ENCODE measurements around the gene SFTA2. TPM values are rescaled to one million over a fixed set of nuclear protein-coding genes. Genes with fewer than 3 reads are reported as not detected.
"Not testable (repeated sequence)": the region's sequence is repeated elsewhere in the genome, so short reads cannot be mapped to it uniquely, and the experiment has no call there.

SFTA2 gene
- total RNA-seq, 4 donors from 2014 or later: not detected

- ATAC-seq: peak; percentile 95 to 99
- Histone ChIP-seq H3K4me3 (no peak overlapping the region), H3K4me1 (peaks cover 8 to 20% of the 10 kb centered on the region in 2 donors), H3K9me3 (peaks cover 0 to 5% (median 0%) of the 10 kb centered on the region in 3 donors), H3K27ac (peak overlapping the region; percentile 65 to 90 (median 79)), H3K27me3 (no peaks in the 10 kb centered on the region), H3K36me3 (peaks cover 0 to 23% of the 10 kb centered on the region in 2 donors)
- no peak for TF ChIP-seq POLR2A (IDR thresholded peaks at IDR 0.05)
- no peak for TF ChIP-seq CTCF (IDR thresholded peaks at IDR 0.05 in 4 of 5, conservative IDR thresholded peaks at IDR 0.05 in 1 of 5)
- peak; percentile 80 to 94 for DNase-seq
- intact Hi-C loops (cut with DNase I; ENCODE audit: low total_unique reads): loop anchor here (2.0 kb wide), 1 partner anchor 78 kb away; no protein-coding TSS in a partner anchor
- in situ Hi-C loops (cut with MboI; ENCODE audit: low sequenced_read_pairs in 4 of 4): no loop called here
These were observed 5.3 kb downstream of the SFTA2 start for GRCh38 chr6:30926644-30927043.

- H3K9me3 ChIP-seq; intact Hi-C loops (cut with DNase I; ENCODE audit: low total_unique reads); DNase-seq; H3K4me3 ChIP-seq; ATAC-seq; in situ Hi-C loops (cut with MboI; ENCODE audit: low sequenced_read_pairs in 4 of 4); H3K27me3 ChIP-seq; H3K27ac ChIP-seq: not testable (repeated sequence)
- peaks cover 0 to 48% of the 10 kb centered on the region in 2 donors for H3K36me3 ChIP-seq
- H3K4me1 ChIP-seq: peaks cover 8 to 20% of the 10 kb centered on the region in 2 donors
These were observed 7.8 kb downstream of the SFTA2 start for GRCh38 chr6:30924040-30924627.

GRCh38 chr6:30922447-30922852, 9.5 kb downstream of the SFTA2 start:
- H3K4me3 ChIP-seq: no peak overlapping the region
- no peak for DNase-seq
- H3K27ac ChIP-seq: no peak overlapping the region
- peaks cover 7 to 15% of the 10 kb centered on the region in 2 donors for H3K4me1 ChIP-seq
- H3K36me3 ChIP-seq: peaks cover 0 to 64% of the 10 kb centered on the region in 2 donors
- in situ Hi-C loops (cut with MboI; ENCODE audit: low sequenced_read_pairs in 4 of 4): no loop called here
- ATAC-seq: no peak
- intact Hi-C loops (cut with DNase I; ENCODE audit: low total_unique reads): no loop called here
- no peaks in the 10 kb centered on the region for H3K9me3 ChIP-seq
- TF ChIP-seq CTCF (IDR thresholded peaks at IDR 0.05 in 4 of 5, conservative IDR thresholded peaks at IDR 0.05 in 1 of 5) (no peak), POLR2A (IDR thresholded peaks at IDR 0.05) (no peak)
- no peaks in the 10 kb centered on the region for H3K27me3 ChIP-seq

GRCh38 chr6:30918670-30919069, 13.3 kb downstream of the SFTA2 start:
- H3K27ac ChIP-seq: no peak overlapping the region
- no peak for TF ChIP-seq CTCF (IDR thresholded peaks at IDR 0.05 in 4 of 5, conservative IDR thresholded peaks at IDR 0.05 in 1 of 5)
- no peak for TF ChIP-seq POLR2A (IDR thresholded peaks at IDR 0.05)
- in situ Hi-C loops (cut with MboI; ENCODE audit: low sequenced_read_pairs in 4 of 4): loop anchor here (5.0 to 10.0 kb wide), 4 partner anchors 126 to 159 kb away; no protein-coding TSS in a partner anchor
- peaks cover 15 to 17% of the 10 kb centered on the region in 2 donors for H3K4me1 ChIP-seq
- no peak overlapping the region for H3K4me3 ChIP-seq
- peaks cover 0 to 67% of the 10 kb centered on the region in 2 donors for H3K36me3 ChIP-seq
- DNase-seq: no peak
- no peaks in the 10 kb centered on the region for H3K9me3 ChIP-seq
- H3K27me3 ChIP-seq: no peaks in the 10 kb centered on the region
- ATAC-seq: no peak
- intact Hi-C loops (cut with DNase I; ENCODE audit: low total_unique reads): loop anchor here (10.0 kb wide), 2 partner anchors 174 to 276 kb away; partner anchors contain the start of genes FLOT1 and IER3

GRCh38 chr6:30917487-30917886, 14.5 kb downstream of the SFTA2 start:
- no peak for DNase-seq
- no peak overlapping the region for H3K27ac ChIP-seq
- in situ Hi-C loops (cut with MboI; ENCODE audit: low sequenced_read_pairs in 4 of 4): loop anchor here (5.0 to 10.0 kb wide), 4 partner anchors 127 to 160 kb away; no protein-coding TSS in a partner anchor
- intact Hi-C loops (cut with DNase I; ENCODE audit: low total_unique reads): loop anchor here (10.0 kb wide), 2 partner anchors 173 to 277 kb away; partner anchors contain the start of genes FLOT1 and IER3
- TF ChIP-seq CTCF (IDR thresholded peaks at IDR 0.05 in 4 of 5, conservative IDR thresholded peaks at IDR 0.05 in 1 of 5) (no peak), POLR2A (IDR thresholded peaks at IDR 0.05) (no peak)
- H3K4me3 ChIP-seq: no peak overlapping the region
- H3K36me3 ChIP-seq: peaks cover 0 to 56% of the 10 kb centered on the region in 2 donors
- no peaks in the 10 kb centered on the region for H3K9me3 ChIP-seq
- peaks cover 17 to 23% of the 10 kb centered on the region in 2 donors for H3K4me1 ChIP-seq
- no peaks in the 10 kb centered on the region for H3K27me3 ChIP-seq
- no peak for ATAC-seq

Data from gastrocnemius medialis (tissue), 4 donors.